Endothelial cell of umbilical vein (primary cell): ENCODE measurements around the gene DCLK2. TPM values are rescaled to one million over a fixed set of nuclear protein-coding genes. Genes with fewer than 3 reads are reported as not detected.
A peak's percentile ranks its signal among the peaks of the same experiment; 100 is the strongest.

ENCODE experiments used
- BruUV-seq: library from RNA; stranded (reverse); fragments of 400-500 nt; replicated peaks from 2 replicates; lab custom pipeline; 2021; lab: Mats Ljungman, UMichigan
- CTCF ChIA-PET: fragments of 300-600, 350-600 bp; sonication (Branson Sonifier 250); formaldehyde crosslinking; loops from one replicate; lab custom pipeline; 2021; ENCODE audit warnings: antibody characterized with exemption, inconsistent platforms; lab: Charles Lee
- POLR2A ChIA-PET: fragments of 300-600, 350-600 bp; sonication (Branson Sonifier 250); formaldehyde crosslinking; loops from one replicate; lab custom pipeline; 2021; ENCODE audit warnings: antibody characterized with exemption, inconsistent platforms; lab: Charles Lee
- DNase-seq: peaks from one replicate; pipeline ENCODE4 v3.0.0-alpha.2; 2011; ENCODE audit warnings: low read depth, low spot score
- FAIRE-seq: peaks from 2 replicates; lab custom pipeline; 2011; peaks lifted over from hg19 to GRCh38; lab: Jason Lieb, UNC
- H2AFZ ChIP-seq: 2 replicates; pipeline ENCODE4 v1.6.0; 2012; ENCODE audit warnings: low read depth, low read length, control low read depth, inconsistent platforms
- H3K27ac ChIP-seq: 2 replicates; pipeline ENCODE4 v1.5.1; 2011; ENCODE audit warnings: low read depth, mild to moderate bottlenecking, control low read depth, low read length, moderate library complexity; ENCODE audit not compliant: insufficient read depth
- H3K27me3 ChIP-seq, 2 experiments: 2 replicates each; pipeline versions ENCODE4 v1.6.0 to v1.6.1; 2011; ENCODE audit warnings: low read length in 2 of 2, mixed read lengths in 1 of 2; ENCODE audit not compliant: control insufficient read depth in 2 of 2, insufficient read depth in 2 of 2
- H3K36me3 ChIP-seq, 2 experiments: 2 replicates in 1 of 2; 3 replicates in 1 of 2; pipeline ENCODE4 v1.5.1; 2011; ENCODE audit warnings: low read length in 2 of 2, mild to moderate bottlenecking in 1 of 2, moderate library complexity in 1 of 2; ENCODE audit not compliant: control insufficient read depth in 2 of 2, insufficient read depth in 2 of 2; ENCODE audit errors: extremely low read depth in 1 of 2
- H3K4me1 ChIP-seq: 3 replicates; pipeline ENCODE4 v1.5.1; 2011; ENCODE audit warnings: mild to moderate bottlenecking, low read length; ENCODE audit not compliant: control insufficient read depth, insufficient read depth; ENCODE audit errors: extremely low read depth
- H3K4me2 ChIP-seq: 2 replicates; pipeline ENCODE4 v1.6.1; 2011; ENCODE audit warnings: low read length, control low read depth, mixed read lengths; ENCODE audit not compliant: insufficient read depth
- H3K4me3 ChIP-seq, 3 experiments: fragments of 200-600 bp in 1 of 3; sonication (generic), shearing (Covaris generic) in 1 of 3; replicated peaks in 1 of 3; 2 replicates each; pipeline ENCODE4 v1.5.1; 2011 to 2016; ENCODE audit warnings: control low read depth in 3 of 3, low read length in 3 of 3, mild to moderate bottlenecking in 2 of 3, inconsistent platforms in 1 of 3, low read depth in 1 of 3, moderate library complexity in 1 of 3; ENCODE audit not compliant: insufficient read depth in 1 of 3
- H3K79me2 ChIP-seq: 2 replicates; pipeline ENCODE4 v1.6.0; 2012; ENCODE audit warnings: low read length, inconsistent platforms; ENCODE audit not compliant: control insufficient read depth, insufficient read depth
- H3K9ac ChIP-seq: replicated peaks from 2 replicates; pipeline ENCODE3; 2011; ENCODE audit warnings: low read length, control low read depth; ENCODE audit not compliant: insufficient read depth; ENCODE audit errors: extremely low read depth
- H3K9me1 ChIP-seq: replicated peaks from 3 replicates; pipeline ENCODE4 v1.6.0; 2011; ENCODE audit warnings: mild to moderate bottlenecking, low read length; ENCODE audit not compliant: control insufficient read depth, insufficient read depth; ENCODE audit errors: extremely low read depth
- H3K9me3 ChIP-seq: replicated peaks from 2 replicates; pipeline ENCODE4 v1.5.1; 2012; ENCODE audit warnings: low read length, inconsistent platforms; ENCODE audit not compliant: control insufficient read depth, insufficient read depth
- H4K20me1 ChIP-seq: replicated peaks from 2 replicates; pipeline ENCODE3; 2011; ENCODE audit warnings: mild to moderate bottlenecking, low read length; ENCODE audit not compliant: control insufficient read depth, insufficient read depth; ENCODE audit errors: extremely low read depth
- EZH2 ChIP-seq: IDR thresholded peaks from 2 replicates; pipeline ENCODE4 v1.6.1; 2012; ENCODE audit warnings: borderline replicate concordance, low read depth, mild to moderate bottlenecking, moderate library complexity, low read length, inconsistent platforms; ENCODE audit not compliant: severe bottlenecking
- FOS ChIP-seq: IDR thresholded peaks from 2 replicates; pipeline ENCODE4 v1.6.1; 2011; ENCODE audit warnings: mild to moderate bottlenecking, low read length, moderate library complexity, borderline replicate concordance; ENCODE audit not compliant: insufficient read depth
- GATA2 ChIP-seq: IDR thresholded peaks from 2 replicates; pipeline ENCODE4 v1.7.0; 2011; ENCODE audit warnings: low read depth, mild to moderate bottlenecking, moderate library complexity, mixed read lengths, low read length; ENCODE audit not compliant: insufficient read length, insufficient read depth
- JUN ChIP-seq: IDR thresholded peaks from 2 replicates; pipeline ENCODE4 v1.6.1; 2011; ENCODE audit warnings: borderline replicate concordance, low read depth; ENCODE audit not compliant: insufficient read length, insufficient read depth
- MYC ChIP-seq: IDR thresholded peaks from one replicate; pipeline ENCODE4 v1.6.1; 2011; ENCODE audit warnings: mild to moderate bottlenecking, low read depth, low read length
- POLR2A ChIP-seq: IDR thresholded peaks from 2 replicates; pipeline ENCODE4 v1.6.1; 2012; ENCODE audit warnings: low read depth, mild to moderate bottlenecking, control low read depth, low read length
- POLR2AphosphoS5 ChIP-seq: IDR thresholded peaks from 2 replicates; pipeline ENCODE4 v1.6.1; 2012; ENCODE audit warnings: low read depth, mild to moderate bottlenecking, control low read depth, low read length, moderate library complexity; ENCODE audit not compliant: insufficient read depth
- dilution Hi-C: fragments of 300-500 bp; cut with MboI; formaldehyde crosslinking; loops from one replicate; pipeline ENCODE4 v1.15.0; 2019; ENCODE audit warnings: low sequenced_read_pairs; ENCODE audit not compliant: extremely low pct_ligation_motif_present
- intact Hi-C: fragments of 100-400 bp; cut with micrococcal nuclease; formaldehyde crosslinking; loops from one replicate; pipeline ENCODE4 v1.10.0; 2022
- polyA plus RNA-seq, 4 experiments: library from polyadenylated mRNA; depleted of rRNA in 3 of 4; stranded (reverse) in 3 of 4; unstranded in 1 of 4; fragments of >200 nt; gene quantifications; 2 replicates each; pipeline versions ENCODE4 v1.2.1 to v1.2.3, GENCODE V29; 2011 to 2012; ENCODE audit warnings: missing spikeins in 1 of 4
- total RNA-seq: library from RNA; stranded (reverse); gene quantifications from 2 replicates; pipeline ENCODE4 v1.2.3, GENCODE V29; 2021
- TF ChIP-seq, protein P1 (sequence below): IDR thresholded peaks from 2 replicates; pipeline ENCODE4 v1.6.1; 2011; ENCODE audit not compliant: insufficient read depth, insufficient read length
- TF ChIP-seq, protein P2 (sequence below), 2 donors: IDR thresholded peaks; 1 replicate in 1 of 2; 2 replicates in 1 of 2; pipeline ENCODE4 v1.5.1; 2011; ENCODE audit warnings: low read length in 2 of 2, mild to moderate bottlenecking in 2 of 2, moderate library complexity in 2 of 2, control low read depth in 1 of 2, inconsistent platforms in 1 of 2, low read depth in 1 of 2; ENCODE audit not compliant: insufficient read depth in 1 of 2; ENCODE audit errors: extremely low read depth in 1 of 2

Gene DCLK2
- total and polyA plus RNA-seq, 2 donors (not counting 3 experiments of a cell fraction or from before 2014, with no cell fraction given), result 1.7 to 4.7 TPM

DNA sequence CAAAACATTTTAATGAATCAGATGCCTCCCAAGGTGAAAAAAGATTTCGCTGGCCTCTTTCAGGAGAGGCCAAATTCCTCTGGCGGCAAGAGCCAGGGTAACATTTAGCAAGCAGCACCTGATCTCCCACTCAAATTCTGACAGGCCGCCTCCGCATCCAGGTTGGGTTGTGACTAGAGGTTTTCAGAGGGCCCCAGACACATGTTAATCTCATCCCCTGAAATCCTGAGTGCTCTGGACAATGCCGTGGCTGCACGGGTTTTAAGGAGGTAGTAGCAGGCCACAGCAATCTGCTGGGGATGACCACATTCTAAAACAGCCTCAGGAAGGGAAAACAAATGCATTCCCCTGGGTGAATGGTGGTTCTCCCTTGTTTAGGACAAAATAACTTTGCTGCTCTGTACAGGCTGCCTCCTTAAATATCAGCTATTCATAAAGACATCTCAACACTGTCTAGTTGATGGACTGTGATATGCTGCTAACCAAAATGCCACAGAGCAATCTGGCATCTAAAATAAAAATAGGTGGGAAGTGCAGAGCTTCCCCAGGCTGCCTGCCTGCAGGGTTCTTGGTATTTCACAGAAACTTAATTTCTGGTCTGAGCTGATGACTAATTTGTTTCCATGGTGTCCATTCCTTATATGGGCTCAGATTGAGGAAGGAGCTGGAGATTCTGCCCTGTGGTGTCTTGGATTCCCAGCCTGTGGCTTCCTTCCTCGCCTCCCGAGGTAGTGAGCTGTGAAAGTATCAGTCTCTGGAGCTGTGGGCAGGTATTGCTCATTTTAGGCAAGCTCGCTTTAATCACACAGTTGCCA, 202.0 kb downstream of the DCLK2 start:
- DNase-seq, result peak; percentile 40
- H3K36me3 ChIP-seq, result peaks cover 0 to 1% of the 10 kb centered on the region in 2 experiments
- ChIA-PET CTCF (interaction anchor here (0.7 to 1.9 kb wide), 8 partner anchors 16 to 587 kb away, joined by 3 to 11 read pairs (median 4); no protein-coding TSS in a partner anchor), POLR2A (no interaction called here)
- H3K4me3 ChIP-seq, result no peak overlapping the region
- no peaks in the 10 kb centered on the region for H3K27me3 ChIP-seq
- BruUV-seq, result no TSS peak
- no peak overlapping the region for H3K4me2 ChIP-seq
- H3K9ac ChIP-seq, result no peak overlapping the region
- FAIRE-seq, result peak; percentile 84
- peaks cover 6% of the 10 kb centered on the region for H3K4me1 ChIP-seq
- dilution Hi-C loops (no loop called here), intact Hi-C loops (no loop called here)
- no peaks in the 10 kb centered on the region for H3K9me1 ChIP-seq
- H3K27ac ChIP-seq, result no peak overlapping the region
- H2AFZ ChIP-seq, result no peak overlapping the region
- no peaks in the 10 kb centered on the region for H4K20me1 ChIP-seq
- H3K79me2 ChIP-seq, result no peaks in the 10 kb centered on the region
- TF ChIP-seq, protein P1, sequence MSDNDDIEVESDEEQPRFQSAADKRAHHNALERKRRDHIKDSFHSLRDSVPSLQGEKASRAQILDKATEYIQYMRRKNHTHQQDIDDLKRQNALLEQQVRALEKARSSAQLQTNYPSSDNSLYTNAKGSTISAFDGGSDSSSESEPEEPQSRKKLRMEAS, result no peak
- TF ChIP-seq FOS, result peak; percentile 27
- H3K9me3 ChIP-seq, result no peaks in the 10 kb centered on the region

DNA sequence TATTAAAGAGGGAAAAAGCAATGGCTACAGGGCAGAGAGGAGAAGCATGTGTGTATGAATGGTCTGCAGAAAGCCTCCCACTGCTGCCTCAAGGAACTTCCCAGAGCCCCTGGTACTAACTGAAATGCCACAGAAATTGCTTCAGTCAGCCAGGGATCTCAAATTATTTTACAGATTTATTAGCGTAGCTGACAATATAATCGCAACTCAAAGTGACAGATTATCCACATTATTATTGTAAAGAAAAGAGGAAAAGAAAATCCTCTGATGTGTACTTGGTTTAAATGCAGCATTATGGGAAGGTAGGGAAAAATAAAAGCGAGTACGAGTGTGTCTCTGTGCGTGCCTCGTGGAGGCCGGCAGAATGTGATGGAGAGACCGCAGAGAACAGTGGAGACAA, 202.7 kb downstream of the DCLK2 start:
- Histone ChIP-seq H3K27ac (no peak overlapping the region), H3K79me2 (no peaks in the 10 kb centered on the region), H3K4me1 (peaks cover 6% of the 10 kb centered on the region), H3K36me3 (peaks cover 0 to 1% of the 10 kb centered on the region in 2 experiments), H4K20me1 (no peaks in the 10 kb centered on the region), H3K4me2 (no peak overlapping the region), H3K9me3 (no peaks in the 10 kb centered on the region), H3K9ac (no peak overlapping the region), H3K9me1 (no peaks in the 10 kb centered on the region), H3K27me3 (no peaks in the 10 kb centered on the region), H3K4me3 (no peak overlapping the region), H2AFZ (no peak overlapping the region)
- TF ChIP-seq GATA2, result no peak
- no peak for TF ChIP-seq POLR2AphosphoS5
- no peak for TF ChIP-seq EZH2
- TF ChIP-seq, protein P1, result no peak
- TF ChIP-seq FOS, result no peak
- TF ChIP-seq JUN, result no peak
- no peak for TF ChIP-seq MYC
- TF ChIP-seq, protein P2, sequence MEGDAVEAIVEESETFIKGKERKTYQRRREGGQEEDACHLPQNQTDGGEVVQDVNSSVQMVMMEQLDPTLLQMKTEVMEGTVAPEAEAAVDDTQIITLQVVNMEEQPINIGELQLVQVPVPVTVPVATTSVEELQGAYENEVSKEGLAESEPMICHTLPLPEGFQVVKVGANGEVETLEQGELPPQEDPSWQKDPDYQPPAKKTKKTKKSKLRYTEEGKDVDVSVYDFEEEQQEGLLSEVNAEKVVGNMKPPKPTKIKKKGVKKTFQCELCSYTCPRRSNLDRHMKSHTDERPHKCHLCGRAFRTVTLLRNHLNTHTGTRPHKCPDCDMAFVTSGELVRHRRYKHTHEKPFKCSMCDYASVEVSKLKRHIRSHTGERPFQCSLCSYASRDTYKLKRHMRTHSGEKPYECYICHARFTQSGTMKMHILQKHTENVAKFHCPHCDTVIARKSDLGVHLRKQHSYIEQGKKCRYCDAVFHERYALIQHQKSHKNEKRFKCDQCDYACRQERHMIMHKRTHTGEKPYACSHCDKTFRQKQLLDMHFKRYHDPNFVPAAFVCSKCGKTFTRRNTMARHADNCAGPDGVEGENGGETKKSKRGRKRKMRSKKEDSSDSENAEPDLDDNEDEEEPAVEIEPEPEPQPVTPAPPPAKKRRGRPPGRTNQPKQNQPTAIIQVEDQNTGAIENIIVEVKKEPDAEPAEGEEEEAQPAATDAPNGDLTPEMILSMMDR (IDR thresholded peaks at IDR 0.05; ENCODE audit: extremely low read depth in 1 of 2, insufficient read depth in 1 of 2, low read depth in 1 of 2, low read length in 2 of 2), result no peak
- TF ChIP-seq POLR2A, result no peak
- intact Hi-C loops (no loop called here), dilution Hi-C loops (no loop called here)
- no peak for DNase-seq
- no peak for FAIRE-seq
- no TSS peak for BruUV-seq
- CTCF ChIA-PET, result interaction anchor here (1.0 to 1.9 kb wide), 6 partner anchors 17 to 586 kb away, joined by 3 to 11 read pairs (median 5); no protein-coding TSS in a partner anchor
- POLR2A ChIA-PET, result no interaction called here
